Mammary epithelial cell (primary cell): Measurements from ENCODE around the gene YAP1.

Source experiments
- EZH2 ChIP-seq: IDR thresholded peaks from 2 replicates; pipeline ENCODE4 v1.6.1; 2012; ENCODE audit warnings: low read length, inconsistent platforms, borderline replicate concordance
- TF ChIP-seq, protein P1 (sequence below), 2 donors: IDR thresholded peaks in 1 of 2; conservative IDR thresholded peaks in 1 of 2; 2 replicates each; pipeline ENCODE4 v1.5.1; 2011 to 2012; ENCODE audit warnings: inconsistent platforms in 2 of 2, low read length in 2 of 2, mild to moderate bottlenecking in 2 of 2, control low read depth in 1 of 2, low read depth in 1 of 2; ENCODE audit not compliant: insufficient read depth in 1 of 2; ENCODE audit errors: extremely low read depth in 1 of 2

DNA sequence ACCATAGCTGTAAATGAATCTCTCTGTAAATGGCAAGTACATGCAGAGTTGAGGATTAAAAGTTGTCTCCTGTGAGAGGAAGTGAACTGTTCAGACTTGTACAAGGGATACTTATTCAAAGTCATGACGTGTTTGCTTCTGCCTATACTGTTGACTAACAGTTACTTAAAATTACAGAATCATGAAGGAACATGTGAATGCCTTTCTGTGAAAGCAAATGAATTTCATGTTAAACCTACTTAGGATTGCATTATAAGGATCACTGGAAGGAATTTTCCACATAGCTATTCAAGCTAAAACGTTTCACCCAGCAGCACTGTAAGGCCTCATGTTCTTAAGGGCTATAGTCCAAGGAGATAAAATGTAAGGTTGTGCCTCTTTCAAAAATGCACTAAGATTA is 113.6 kb downstream of the YAP1 start:
- TF ChIP-seq, protein P1, sequence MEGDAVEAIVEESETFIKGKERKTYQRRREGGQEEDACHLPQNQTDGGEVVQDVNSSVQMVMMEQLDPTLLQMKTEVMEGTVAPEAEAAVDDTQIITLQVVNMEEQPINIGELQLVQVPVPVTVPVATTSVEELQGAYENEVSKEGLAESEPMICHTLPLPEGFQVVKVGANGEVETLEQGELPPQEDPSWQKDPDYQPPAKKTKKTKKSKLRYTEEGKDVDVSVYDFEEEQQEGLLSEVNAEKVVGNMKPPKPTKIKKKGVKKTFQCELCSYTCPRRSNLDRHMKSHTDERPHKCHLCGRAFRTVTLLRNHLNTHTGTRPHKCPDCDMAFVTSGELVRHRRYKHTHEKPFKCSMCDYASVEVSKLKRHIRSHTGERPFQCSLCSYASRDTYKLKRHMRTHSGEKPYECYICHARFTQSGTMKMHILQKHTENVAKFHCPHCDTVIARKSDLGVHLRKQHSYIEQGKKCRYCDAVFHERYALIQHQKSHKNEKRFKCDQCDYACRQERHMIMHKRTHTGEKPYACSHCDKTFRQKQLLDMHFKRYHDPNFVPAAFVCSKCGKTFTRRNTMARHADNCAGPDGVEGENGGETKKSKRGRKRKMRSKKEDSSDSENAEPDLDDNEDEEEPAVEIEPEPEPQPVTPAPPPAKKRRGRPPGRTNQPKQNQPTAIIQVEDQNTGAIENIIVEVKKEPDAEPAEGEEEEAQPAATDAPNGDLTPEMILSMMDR (conservative IDR thresholded peaks at IDR 0.05 in 1 of 2, IDR thresholded peaks at IDR 0.05 in 1 of 2; ENCODE audit: extremely low read depth in 1 of 2, insufficient read depth in 1 of 2, low read depth in 1 of 2, low read length in 2 of 2) = no peak
- TF ChIP-seq EZH2 = no peak
